ENCODE data around the gene SELENOS. TPM values are rescaled to one million over a fixed set of nuclear protein-coding genes. Genes with fewer than 3 reads are reported as not detected.
"Not testable (repeated sequence)": the region's sequence is repeated elsewhere in the genome, so short reads cannot be mapped to it uniquely, and the experiment has no call there.

Gene SELENOS
- total RNA-seq, 1 experiment from 2014 or later: 67.1 TPM

DNA sequence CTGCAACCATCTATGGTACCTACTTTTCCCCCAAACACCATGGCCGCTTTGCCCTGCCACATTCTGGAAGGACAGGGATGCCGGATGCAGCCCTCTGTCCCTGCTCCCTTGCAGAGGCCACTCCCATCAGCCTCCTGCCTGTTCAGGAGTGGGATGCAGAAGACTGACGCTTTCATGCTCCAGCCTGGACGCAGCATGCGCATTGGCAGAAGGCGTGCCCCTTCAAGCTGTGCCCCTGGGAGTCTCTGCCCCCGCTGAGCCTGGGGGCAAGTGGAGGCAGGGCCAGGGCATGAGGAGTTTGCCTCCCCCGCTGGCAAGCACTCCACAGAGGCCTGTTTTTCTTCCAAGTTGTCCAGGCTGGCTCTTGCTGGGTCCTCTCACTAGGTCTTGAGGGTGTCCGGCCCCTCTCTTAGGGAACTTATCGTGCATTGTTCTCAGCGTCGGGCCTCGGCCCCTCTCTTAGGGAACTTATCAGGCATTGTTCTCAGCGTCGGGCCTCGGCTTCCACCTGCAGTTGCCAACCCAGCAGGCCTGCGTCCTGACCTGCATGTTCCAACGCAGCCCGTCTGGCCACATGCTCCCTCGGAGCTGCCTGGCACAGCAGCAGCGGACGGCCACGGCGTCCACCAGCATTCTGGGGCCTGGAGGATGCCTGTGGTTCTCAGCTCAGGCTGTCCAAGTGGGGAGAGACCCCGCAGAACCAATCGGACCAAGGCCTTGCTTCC, 32.3 kb upstream of the SELENOS start:
- no peak for DNase-seq (ENCODE audit: low spot score)

DNA sequence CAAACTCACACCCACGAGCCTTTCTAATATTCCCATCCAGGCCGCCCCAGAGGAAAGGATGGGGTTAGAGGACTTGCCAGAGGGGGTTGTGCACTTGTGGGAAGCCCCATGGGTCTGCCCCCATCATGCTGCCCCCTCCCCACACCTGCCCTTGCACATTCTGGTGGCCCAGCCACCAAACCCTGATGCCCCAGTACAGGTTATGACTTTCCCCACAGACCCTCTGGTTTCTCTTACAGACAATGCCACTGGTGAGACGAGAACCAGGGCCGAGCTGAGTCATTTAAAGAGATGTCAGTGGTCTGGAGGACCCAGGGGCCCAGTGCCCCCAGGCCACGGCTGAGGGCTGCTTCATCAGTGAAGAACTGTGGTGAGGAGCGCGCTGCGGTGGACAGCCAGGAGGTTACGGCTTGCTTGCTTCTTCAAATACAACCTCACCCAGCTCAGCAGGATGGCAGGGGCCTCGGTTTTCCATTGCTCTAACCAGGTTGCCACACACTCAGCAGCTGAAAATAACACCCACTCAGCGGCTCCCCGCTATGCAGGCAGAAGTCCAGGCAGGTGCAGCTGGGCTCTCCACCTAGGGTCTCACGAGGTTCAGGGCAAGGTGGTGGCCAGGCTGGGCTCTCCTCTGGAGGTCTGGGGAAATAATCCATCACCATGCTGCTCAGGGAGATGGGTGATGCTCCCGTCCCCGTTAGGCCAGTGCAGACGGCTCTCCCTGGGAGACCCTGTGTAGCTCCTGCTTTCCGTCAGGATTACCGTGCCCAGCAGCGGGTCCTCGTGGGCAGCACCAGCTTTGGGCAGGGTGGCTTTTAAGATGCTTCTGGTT, 31.5 kb upstream of the SELENOS start:
- DNase-seq (ENCODE audit: low spot score): no peak

DNA sequence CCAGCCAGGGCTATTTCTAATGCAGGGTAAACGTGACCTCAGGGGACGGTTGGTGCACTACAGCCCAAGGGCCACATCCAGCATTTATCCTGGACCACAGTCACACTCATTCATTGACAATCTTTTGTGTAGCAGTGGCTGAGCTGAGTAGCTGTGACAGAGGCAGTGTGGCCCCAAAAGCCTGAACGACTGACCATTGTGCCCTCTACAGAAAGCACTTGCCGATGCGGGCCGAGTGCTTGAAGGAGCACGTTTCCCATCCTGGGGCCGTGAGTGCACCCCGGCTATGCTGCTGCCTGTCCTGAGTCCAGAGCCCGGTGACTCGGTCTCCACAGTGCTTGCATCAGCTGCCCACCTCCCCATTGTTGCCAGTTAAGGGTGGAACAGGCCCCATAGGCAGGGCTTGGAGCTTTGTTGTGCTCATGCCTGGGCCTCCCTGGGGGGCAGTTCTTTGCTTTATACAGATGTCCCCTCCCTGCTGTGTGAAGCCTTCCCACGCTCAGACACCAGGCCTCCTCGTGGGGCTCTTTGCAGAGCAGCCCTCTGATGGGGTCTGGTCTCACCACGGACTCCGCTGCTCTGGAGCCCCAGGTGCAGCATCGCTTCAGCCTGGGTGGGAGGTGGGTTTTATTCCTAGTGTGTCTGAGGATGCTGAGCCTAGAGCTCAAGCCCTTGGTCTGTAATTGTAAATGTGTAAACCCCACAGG, 30.8 kb upstream of the SELENOS start:
- DNase-seq (ENCODE audit: low spot score): no peak

DNA sequence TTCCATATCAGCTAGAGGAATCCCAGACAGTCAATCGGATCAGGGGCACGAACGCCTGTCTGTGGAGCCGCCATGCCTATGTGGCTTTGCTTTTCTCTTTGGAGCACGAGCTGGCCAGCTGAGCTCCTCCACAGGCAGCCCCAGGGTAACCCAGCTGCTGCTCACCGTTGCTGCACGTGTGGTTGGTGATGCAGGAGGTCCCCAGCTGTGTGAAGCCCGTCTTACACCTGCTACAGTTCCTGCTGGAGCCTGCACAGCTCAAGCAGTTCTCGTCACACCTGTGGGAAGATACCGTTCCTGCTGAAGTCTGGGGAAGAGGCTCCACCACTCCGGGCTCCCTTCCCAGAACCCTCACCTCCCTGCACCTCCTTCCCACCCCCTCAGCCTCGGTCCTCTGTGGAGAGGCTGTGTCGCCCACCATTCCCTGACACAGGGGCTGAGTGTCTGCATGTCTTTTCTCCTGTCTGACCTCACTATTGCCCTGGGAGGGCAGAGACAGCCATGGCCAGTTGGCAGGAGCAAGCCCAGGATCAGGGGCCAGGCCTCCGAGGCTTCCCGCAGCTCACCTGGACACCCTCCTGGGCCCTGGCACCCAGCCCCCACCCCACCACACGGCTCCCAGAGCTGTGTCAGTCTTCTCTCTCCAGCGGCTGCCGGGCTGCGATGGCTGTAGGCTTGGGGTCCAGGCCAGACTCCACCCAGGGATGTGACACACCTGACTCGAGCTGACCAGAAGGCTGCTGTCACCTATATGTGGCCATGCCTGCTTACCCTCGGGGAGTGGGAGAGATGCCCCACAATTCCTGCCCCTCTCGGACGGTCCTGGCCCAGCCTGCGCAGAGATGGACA, 30.0 kb upstream of the SELENOS start:
- no peak for DNase-seq (ENCODE audit: low spot score)

DNA sequence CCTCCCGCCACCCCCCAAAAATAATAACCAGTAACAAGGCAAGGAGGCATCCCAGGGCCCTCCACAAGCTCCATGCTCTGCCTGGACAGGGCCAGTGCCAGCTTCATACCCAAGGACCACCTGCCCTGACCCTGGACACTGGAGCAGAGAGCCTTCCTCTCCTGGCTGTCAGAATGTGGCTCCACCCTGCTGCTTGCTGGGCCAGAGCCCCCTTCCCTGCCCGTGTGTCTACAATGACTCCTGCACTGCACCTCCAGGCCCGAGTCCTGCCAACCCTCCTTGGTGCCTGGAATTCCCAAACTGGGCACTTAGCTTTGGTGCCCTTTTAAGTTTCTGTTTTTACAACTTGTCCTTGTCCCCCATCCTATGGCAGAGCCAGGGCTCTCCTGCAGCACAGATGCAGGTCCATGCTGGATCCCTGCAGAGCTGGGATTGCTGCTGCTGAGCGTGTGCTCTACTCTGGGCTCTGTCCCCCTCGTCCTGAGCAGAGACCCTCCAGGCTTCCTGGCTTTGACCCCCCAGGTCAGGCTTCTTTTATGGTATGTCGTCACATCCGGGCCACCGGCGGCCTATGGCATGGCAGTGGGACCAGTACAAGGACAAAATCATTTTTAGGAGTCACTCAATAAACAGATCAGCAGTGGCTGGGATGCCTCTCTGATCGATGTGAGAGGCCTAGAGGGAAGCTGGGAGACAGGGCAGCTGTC, 29.2 kb upstream of the SELENOS start:
- no peak for DNase-seq (ENCODE audit: low spot score)

DNA sequence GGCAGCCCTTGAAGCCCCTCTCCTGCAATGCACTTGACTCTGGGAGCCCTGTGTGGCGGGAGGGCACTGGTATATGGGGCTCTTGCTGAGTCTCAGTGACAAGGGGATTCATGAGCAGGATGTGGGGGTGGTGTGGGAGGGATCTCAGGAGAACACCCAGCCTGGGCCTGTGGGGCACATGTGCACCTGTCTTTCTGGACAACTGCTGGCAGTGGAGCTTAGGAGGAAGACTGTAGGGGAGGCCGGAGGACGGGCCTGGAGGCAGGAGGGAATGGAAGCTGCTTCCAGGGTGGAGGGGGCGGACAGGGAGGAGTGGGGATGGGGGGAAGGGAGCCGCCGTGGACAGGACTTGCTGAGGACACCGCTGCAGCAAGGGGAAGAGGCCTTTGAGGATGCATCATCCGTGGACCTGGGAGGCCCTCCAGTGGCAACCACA, 28.6 kb upstream of the SELENOS start:
- no peak for DNase-seq (ENCODE audit: low spot score)

DNA sequence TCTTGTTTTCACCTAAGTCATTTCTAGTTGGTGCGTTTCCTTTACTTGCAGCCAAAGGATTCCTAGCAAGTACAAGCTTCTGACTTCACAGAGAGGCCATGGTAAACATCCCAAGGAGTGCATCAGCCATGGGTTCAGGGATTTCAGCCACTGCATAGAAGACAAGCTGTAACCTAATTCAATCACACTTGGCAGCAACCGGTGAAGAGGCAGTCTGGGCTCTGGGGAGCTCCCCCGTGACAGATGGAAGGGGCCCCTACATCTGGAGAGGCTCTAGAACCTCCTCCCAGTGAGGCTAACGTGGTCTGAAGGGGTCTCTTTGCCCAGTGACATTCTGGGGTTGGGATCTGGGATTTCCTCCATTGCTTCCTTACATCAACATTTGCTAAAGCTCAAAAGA, 26.1 kb upstream of the SELENOS start:
- no peak for DNase-seq (ENCODE audit: low spot score)

DNA sequence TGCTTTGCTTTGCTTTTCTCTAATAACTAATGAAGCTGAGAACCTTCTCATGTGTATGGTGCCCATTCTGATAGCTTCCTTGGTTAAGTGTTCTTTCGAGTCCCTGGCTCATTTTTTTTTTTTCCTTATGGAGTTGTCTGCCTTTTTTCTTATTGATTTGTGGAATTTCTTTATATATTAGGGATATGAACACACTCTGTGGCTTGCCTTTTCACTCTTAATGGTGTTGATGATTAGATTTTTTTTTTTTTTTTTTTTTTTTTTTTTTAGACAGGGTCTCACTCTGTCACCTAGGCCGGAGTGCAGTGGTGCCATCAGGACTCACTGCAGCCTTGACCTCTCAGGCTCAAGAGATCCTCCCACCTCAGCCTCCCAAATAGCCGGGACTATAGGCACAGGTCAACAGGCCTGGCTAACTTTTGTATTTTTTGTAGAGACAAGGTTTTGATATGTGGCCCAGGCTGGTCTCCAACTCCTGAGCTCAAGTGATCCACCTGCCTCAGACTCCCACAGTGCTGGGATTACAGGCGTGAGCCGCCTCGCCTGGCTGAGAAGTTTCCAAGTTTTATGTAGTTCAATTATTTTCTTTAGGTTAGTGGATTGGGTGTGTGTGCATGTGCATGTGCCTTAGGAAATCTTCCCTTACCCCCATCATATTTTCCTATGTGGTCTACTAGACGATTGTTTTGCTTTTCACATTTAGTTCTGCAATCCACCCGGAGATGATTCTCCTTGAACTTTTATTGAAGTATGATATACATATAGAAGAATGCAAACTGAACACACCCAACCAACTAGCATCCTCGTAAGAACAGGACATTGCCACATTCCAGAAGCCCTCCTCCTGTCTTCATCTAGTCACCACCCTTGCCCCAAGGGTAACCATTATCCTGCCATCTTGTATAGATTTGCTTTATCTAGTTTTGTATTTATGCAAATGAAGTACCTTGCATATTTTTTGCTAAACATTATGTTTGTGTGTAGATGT, 19.4 kb upstream of the SELENOS start:
- no peak for DNase-seq (ENCODE audit: low spot score)

DNA sequence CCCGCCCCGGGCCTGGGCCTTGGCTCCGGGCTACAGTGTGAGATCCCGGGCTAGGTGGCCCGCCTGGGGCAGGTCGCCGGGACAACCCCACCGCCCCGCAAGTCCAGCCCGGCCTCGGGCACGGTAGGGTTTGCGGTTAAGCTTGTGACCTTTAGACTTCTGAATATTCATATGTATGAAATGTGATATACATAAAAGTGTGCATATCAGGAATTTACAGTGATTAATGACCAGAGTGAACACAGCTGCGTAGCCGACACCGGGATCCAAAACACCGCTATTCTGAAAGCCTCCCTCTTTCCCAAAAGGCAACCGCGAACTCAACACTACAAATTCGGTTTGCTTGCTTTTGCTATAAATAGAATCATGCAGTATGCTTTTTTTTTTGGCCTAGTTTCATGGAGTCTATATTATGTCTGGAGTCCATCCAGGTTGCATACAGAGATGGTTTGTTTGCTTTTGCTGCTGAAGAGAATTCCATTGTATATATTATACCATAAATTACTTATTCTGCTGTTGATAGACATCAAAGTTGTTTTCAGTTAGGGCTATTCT, 18.4 kb upstream of the SELENOS start:
- no peak for DNase-seq (ENCODE audit: low spot score)

DNA sequence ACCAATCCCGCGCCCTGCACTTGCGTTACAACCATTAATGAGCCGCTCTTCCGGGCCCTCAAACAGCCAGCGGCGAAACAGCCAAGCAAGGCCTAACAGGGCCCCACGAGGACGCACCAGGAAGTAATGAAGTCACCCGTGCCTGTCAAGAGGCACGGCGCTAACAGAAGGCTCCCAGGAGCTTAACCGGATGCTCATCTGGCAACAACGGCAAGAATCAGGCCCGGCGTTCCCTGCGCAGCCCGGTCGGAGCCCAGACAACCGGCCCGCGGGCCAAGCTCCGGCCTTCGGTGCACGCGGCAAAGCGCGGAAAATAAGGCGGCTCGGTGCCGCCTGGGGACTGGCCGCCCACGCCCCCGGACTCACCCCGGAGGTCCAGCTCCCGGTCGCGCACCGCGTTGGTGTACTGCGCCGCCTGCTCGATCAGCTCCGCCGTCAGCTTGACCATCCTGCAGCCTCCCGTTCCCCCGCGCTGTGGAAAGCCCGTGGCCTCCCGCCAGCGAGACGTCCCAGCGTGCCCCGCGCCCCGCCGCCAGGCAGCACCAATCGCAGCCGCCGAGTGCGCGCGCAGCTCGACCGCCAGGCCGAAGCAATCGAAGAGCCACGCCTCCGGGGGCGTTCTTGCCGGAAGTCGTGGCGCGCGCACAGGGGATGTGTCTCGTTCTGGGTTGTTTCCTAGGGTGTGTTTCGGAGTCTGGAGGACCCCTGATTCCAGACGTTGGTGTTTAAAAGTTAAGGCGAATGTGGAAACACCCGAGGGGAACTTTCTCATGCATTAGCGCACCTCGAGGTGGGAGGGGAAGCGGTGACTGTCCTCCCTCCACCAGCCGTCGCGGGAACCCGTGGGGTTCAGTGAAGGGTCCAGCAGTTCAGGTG, 17.7 kb upstream of the SELENOS start, which contains the start of gene SNRPA1:
TSS of gene SNRPA1 (minus strand) at position 518 of the 876 bp plus-strand sequence. CDS start at position 448, 70 bp downstream.
- peak; percentile 97 for DNase-seq (ENCODE audit: low spot score)

DNA sequence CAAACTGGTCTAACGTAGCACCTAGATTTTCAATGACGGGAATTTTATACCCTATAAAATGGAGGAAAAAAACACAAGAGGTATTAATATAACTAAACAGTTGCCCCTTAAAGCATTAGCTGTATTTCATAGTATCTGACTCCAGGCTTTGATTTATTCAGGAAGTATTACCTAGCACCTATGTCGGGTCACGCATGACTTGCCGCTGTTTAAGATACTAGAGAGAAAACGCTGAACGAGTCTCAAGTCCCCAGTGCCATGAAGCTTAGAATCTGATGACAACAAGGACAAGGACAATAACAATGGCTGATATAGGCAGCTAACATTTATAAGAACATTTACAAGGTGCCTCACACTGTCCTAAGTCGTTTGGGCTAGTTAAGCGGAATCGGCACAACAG, 15.8 kb upstream of the SELENOS start:
- no peak for DNase-seq (ENCODE audit: low spot score)

DNA sequence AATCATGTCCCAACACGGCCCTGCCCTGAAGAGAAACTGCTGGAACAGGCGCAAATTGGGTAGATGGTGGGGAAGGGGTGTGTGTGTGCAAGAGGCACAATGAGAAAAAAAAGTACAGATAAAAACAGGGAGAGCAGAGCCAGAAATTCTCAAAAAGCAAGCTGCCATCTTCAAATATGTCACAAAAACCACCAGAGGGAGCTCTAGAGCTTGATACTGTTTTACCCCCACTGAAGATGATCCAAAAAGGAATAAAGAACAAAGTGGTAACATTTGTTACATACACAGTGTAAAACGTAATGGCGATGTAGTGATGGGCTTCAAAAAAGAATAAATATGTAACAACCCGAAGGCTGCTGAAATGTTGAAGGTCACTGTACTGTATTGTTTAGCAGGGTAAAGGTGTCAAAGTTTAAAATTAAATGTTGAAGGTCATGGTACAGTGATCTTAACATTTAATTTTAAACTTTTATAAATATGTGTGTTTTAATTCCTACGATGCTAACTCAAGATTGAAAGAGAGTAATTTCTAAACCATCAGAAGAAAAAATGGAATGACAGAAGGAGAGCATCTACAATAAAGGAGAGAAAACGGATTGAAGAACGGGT, 11.7 kb upstream of the SELENOS start:
- peak; percentile 64 for DNase-seq (ENCODE audit: low spot score)

DNA sequence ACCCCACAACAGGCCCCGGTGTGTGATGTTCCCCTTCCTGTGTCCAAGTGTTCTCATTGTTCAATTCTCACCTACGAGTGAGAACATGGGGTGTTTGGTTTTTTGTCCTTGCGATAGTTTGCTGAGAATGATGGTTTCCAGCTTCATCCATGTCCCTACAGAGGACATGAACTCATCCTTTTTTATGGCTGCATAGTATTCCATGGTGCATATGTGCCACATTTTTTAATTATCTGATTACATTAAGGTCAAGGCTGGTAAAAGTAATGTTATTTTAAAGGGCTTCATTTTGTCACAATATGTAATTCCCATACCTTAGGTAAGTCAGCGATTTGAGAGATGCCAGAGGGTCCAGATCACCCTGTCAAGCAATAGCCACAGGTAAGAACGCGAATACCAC, 10.1 kb upstream of the SELENOS start:
- not testable (repeated sequence) for DNase-seq (ENCODE audit: low spot score)

DNA sequence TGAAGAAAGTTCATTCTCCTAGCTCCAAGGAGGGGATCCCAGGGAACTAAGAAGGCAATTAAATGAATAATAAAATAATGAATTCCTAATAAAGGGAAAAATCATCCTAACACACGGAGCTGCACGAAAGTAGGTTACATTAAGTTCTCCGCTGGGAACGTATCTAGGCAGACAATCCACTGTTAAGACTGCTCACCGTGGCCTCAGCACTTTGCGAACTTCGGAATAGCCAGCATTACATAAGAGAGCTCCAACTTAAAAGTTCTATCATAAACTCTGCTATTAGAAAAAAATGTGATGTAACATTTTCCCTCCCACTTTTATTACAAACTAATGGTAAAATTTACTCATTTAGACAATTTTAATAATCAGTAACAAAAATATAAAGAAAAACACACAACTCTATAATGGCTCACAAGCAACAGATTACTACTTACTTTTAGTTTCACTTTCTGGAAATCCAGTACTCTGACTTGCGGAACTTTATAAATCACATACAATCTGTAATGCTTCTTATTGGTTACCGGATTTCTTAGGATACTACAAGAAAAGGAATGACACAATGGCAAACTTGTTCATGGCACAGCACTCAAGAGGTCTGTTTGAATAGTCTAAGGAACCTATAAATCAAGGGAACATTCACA, 9.3 kb upstream of the SELENOS start:
- DNase-seq (ENCODE audit: low spot score): no peak

DNA sequence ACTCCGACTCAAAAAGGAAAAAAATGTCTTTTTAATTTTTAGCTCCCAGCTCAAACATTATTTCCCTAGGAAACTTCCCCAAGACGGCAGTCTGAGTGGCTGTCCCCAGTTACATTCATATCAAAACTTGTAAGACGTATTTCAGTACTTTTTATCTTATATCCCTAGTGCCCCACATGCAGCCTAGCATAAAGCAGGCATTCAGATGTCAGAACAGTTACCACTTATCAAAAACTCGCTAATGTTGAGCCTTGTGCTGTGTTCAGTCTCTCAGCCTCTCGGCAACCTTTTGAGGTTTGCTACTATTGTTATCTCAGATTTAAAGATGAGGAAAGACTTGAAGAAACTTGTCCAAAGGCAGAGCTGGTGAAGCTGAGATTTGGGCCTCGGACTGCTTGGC, 6.6 kb upstream of the SELENOS start:
- DNase-seq (ENCODE audit: low spot score): no peak

DNA sequence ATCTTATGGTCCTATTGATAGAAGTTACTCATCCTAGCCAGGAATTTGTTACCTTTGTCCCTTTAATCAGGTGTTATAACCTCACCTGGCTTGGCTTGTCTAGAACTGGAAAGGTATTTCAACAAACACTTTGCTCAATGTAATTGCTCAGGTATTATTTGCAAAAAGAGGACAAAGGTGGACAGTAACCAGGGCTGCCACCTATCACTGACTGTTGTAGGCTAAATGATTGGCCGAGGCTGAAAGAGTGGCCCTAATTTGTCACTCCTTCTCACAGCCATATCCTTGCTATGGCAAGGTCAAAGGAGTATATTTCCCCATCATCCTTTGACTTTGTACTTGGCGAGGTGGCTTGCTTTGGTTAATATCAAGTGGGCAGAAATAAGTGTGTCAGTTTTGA, 2.7 kb upstream of the SELENOS start:
- no peak for DNase-seq (ENCODE audit: low spot score)

DNA sequence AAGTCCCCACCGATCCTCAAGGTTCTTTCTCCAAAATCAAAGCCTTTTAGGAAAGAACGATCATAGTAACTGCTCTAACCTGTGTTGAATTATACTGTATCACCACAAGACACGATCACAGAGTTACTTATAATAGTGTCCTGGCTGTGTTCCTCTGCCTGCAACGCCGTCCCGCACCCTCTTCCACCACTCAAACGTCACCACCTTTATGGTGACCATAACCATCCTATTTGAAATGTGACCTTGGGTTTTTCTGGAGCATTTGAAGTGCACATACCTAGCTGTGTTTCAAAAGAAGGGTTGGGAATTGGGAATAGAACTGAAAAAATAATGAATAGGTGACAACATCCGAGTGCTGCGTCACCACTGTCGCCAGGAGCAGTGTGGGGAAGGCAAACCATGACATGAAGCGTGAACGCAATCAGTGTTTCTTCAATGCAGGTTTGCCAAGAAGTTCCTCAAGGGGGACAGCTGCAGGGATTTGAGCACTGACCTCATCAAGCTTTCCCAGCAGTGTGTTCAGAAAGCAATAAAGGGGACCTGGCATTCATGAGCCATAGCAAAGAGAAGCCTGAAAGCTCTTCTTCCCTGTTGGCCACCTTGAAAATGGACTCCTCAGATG, 769 bp upstream of the SELENOS start:
- DNase-seq (ENCODE audit: low spot score): peak; percentile 60
